HL-60 (cell line): ENCODE results near the gene CTAGE9.

Experiments
- DNase-seq, 2 experiments: peaks; one replicate each; pipeline ENCODE4 v3.0.0-alpha.2; 2010 to 2020; ENCODE audit warnings: low read depth in 1 of 2, low spot score in 1 of 2
- H3K27ac ChIP-seq: fragments of 250-450 bp; sonication (Bioruptor Pico); replicated peaks from 2 replicates; pipeline ENCODE4 v1.5.1; 2020; ENCODE audit warnings: mild to moderate bottlenecking, moderate library complexity
- H3K27me3 ChIP-seq: fragments of 250-450 bp; sonication (Bioruptor Pico); 2 replicates; pipeline ENCODE4 v1.5.1; 2021; ENCODE audit warnings: mild to moderate bottlenecking, moderate library complexity; ENCODE audit not compliant: insufficient read depth, poor library complexity, severe bottlenecking
- H3K4me3 ChIP-seq: replicated peaks from 2 replicates; pipeline ENCODE4 v1.5.1; 2011; ENCODE audit warnings: mild to moderate bottlenecking, control low read depth, low read length; ENCODE audit not compliant: insufficient read depth
- GABPA ChIP-seq: IDR thresholded peaks from 2 replicates; pipeline ENCODE4 v1.6.1; 2012; ENCODE audit warnings: low read depth
- POLR2AphosphoS5 ChIP-seq: IDR thresholded peaks from 2 replicates; pipeline ENCODE4 v1.6.1; 2012; ENCODE audit warnings: low read depth
- SPI1 ChIP-seq: IDR thresholded peaks from 2 replicates; pipeline ENCODE4 v1.6.1; 2012; ENCODE audit warnings: low read depth, mild to moderate bottlenecking, borderline replicate concordance
- TF ChIP-seq, protein P1 (sequence below): IDR thresholded peaks from 2 replicates; pipeline ENCODE4 v1.6.1; 2012; ENCODE audit warnings: low read depth; ENCODE audit not compliant: insufficient replicate concordance
- TF ChIP-seq, protein P2 (sequence below): IDR thresholded peaks from one replicate; pipeline ENCODE4 v1.5.1; 2011; ENCODE audit warnings: low read length, control low read depth, inconsistent platforms; ENCODE audit not compliant: insufficient read depth

Gene CTAGE9

DNA sequence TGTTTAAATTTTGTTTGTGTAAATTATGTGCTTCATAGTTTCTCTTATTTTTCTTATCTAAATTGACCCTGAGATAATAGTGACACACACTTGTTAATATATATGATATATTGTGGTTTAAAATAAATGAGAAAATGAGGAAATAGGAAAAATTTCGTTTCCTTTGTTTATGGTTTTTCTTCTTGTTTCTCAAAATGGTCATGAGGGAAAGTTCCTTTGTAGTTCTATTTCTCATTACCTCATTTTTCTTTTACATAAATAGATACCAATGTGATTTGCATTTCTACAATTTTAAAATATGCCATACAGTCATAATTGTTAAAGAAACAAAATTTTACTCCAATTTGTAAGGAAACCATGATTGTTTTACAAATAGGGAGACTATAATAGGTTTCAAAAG is 18.8 kb downstream of the CTAGE9 start:
- H3K27me3 ChIP-seq, result no peaks in the 10 kb centered on the region
- no peak overlapping the region for H3K27ac ChIP-seq
- DNase-seq, result no peak
- TF ChIP-seq, protein P1, sequence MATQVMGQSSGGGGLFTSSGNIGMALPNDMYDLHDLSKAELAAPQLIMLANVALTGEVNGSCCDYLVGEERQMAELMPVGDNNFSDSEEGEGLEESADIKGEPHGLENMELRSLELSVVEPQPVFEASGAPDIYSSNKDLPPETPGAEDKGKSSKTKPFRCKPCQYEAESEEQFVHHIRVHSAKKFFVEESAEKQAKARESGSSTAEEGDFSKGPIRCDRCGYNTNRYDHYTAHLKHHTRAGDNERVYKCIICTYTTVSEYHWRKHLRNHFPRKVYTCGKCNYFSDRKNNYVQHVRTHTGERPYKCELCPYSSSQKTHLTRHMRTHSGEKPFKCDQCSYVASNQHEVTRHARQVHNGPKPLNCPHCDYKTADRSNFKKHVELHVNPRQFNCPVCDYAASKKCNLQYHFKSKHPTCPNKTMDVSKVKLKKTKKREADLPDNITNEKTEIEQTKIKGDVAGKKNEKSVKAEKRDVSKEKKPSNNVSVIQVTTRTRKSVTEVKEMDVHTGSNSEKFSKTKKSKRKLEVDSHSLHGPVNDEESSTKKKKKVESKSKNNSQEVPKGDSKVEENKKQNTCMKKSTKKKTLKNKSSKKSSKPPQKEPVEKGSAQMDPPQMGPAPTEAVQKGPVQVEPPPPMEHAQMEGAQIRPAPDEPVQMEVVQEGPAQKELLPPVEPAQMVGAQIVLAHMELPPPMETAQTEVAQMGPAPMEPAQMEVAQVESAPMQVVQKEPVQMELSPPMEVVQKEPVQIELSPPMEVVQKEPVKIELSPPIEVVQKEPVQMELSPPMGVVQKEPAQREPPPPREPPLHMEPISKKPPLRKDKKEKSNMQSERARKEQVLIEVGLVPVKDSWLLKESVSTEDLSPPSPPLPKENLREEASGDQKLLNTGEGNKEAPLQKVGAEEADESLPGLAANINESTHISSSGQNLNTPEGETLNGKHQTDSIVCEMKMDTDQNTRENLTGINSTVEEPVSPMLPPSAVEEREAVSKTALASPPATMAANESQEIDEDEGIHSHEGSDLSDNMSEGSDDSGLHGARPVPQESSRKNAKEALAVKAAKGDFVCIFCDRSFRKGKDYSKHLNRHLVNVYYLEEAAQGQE, result no peak
- no peak for TF ChIP-seq POLR2AphosphoS5
- TF ChIP-seq SPI1, result no peak
- no peak for TF ChIP-seq GABPA
- TF ChIP-seq, protein P2, sequence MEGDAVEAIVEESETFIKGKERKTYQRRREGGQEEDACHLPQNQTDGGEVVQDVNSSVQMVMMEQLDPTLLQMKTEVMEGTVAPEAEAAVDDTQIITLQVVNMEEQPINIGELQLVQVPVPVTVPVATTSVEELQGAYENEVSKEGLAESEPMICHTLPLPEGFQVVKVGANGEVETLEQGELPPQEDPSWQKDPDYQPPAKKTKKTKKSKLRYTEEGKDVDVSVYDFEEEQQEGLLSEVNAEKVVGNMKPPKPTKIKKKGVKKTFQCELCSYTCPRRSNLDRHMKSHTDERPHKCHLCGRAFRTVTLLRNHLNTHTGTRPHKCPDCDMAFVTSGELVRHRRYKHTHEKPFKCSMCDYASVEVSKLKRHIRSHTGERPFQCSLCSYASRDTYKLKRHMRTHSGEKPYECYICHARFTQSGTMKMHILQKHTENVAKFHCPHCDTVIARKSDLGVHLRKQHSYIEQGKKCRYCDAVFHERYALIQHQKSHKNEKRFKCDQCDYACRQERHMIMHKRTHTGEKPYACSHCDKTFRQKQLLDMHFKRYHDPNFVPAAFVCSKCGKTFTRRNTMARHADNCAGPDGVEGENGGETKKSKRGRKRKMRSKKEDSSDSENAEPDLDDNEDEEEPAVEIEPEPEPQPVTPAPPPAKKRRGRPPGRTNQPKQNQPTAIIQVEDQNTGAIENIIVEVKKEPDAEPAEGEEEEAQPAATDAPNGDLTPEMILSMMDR, result no peak
- H3K4me3 ChIP-seq, result no peak overlapping the region

DNA sequence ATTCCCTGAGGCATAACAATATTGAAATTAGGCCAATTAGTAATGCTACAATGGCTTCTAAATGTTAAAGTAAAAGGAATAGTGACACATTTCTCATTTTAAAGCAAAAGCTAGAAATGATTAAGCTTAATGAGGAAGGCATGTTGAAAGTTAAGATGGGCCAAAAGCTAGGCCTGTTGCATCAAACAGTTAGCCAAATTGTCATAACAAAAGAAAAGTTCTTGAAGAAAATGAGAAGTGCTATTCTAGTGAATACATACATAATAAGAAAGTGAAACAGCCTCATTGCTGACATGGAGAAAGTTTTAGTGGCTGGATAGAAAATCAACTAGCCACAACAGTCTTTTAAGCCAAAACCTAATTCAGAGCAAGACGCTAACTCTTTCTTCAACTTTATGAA is 22.5 kb downstream of the CTAGE9 start:
- TF ChIP-seq SPI1 (no peak), POLR2AphosphoS5 (no peak), GABPA (no peak)
- TF ChIP-seq, protein P1, result no peak
- TF ChIP-seq, protein P2, result no peak
- H3K27me3 ChIP-seq, result no peaks in the 10 kb centered on the region
- no peak overlapping the region for H3K27ac ChIP-seq
- no peak overlapping the region for H3K4me3 ChIP-seq
- DNase-seq, result no peak

DNA sequence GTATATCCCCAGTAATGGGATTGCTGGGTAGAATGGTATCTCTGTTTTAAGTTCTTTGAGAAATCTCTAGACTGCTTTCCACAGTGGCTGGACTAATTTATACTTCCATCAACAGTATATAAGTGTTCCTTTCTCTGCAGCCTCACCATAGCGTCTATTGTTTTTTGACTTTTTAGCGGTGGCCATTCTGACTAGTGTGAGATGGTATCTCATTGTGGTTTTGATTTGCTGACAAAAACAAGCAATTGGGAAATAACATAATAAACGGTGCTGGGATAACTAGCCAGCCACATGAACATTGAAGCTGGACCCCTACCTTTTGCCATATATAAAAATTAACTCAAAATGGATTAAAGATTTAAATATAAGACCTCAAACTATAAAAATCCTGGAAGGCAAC is 23.8 kb downstream of the CTAGE9 start:
- DNase-seq, result no peak
- no peak overlapping the region for H3K27ac ChIP-seq
- TF ChIP-seq SPI1 (no peak), POLR2AphosphoS5 (no peak), GABPA (no peak)
- TF ChIP-seq, protein P2, result no peak
- TF ChIP-seq, protein P1, result no peak

More for the DNA sequence above, 23.8 kb downstream of the CTAGE9 start:
- no peaks in the 10 kb centered on the region for H3K27me3 ChIP-seq
- H3K4me3 ChIP-seq, result no peak overlapping the region
